Liver (tissue), 9 donors: Measurements from ENCODE around the gene HID1. TPM values are rescaled to one million over a fixed set of nuclear protein-coding genes. Genes with fewer than 3 reads are reported as not detected.

Source experiments
- DNase-seq: peaks from one replicate; pipeline ENCODE4 v3.0.0-alpha.2; 2017; ENCODE audit warnings: low spot score
- H3K27ac ChIP-seq, 2 donors: one replicate each; pipeline ENCODE4 v1.7.0; 2013; ENCODE audit warnings: inconsistent platforms in 2 of 2, low read length in 2 of 2, control low read depth in 1 of 2, low read depth in 1 of 2, mild to moderate bottlenecking in 1 of 2
- H3K27me3 ChIP-seq, 4 donors: one replicate each; pipeline versions ENCODE4 v1.6.1 to v1.7.0; 2013; ENCODE audit warnings: low read length in 3 of 4, inconsistent platforms in 1 of 4, mild to moderate bottlenecking in 1 of 4, moderate library complexity in 1 of 4; ENCODE audit not compliant: control insufficient read depth in 4 of 4, insufficient read depth in 4 of 4
- H3K36me3 ChIP-seq, 4 donors: one replicate each; pipeline versions ENCODE4 v1.6.1 to v1.7.0; 2013; ENCODE audit warnings: low read length in 3 of 4, mild to moderate bottlenecking in 3 of 4, low read depth in 1 of 4, moderate library complexity in 1 of 4; ENCODE audit not compliant: control insufficient read depth in 4 of 4, insufficient read depth in 3 of 4
- H3K4me1 ChIP-seq, 4 donors: one replicate each; pipeline versions ENCODE4 v1.6.1 to v1.7.0; 2013; ENCODE audit warnings: low read length in 3 of 4, mild to moderate bottlenecking in 3 of 4, moderate library complexity in 1 of 4; ENCODE audit not compliant: control insufficient read depth in 4 of 4, insufficient read depth in 4 of 4
- H3K4me3 ChIP-seq, 3 donors: one replicate each; pipeline versions ENCODE4 v1.6.1 to v1.7.0; 2013; ENCODE audit warnings: low read length in 3 of 3, control low read depth in 1 of 3, low read depth in 1 of 3, mild to moderate bottlenecking in 1 of 3
- H3K9ac ChIP-seq, 2 donors: one replicate each; pipeline ENCODE4 v1.7.0; 2013; ENCODE audit warnings: low read length in 2 of 2, mild to moderate bottlenecking in 2 of 2, moderate library complexity in 2 of 2, control low read depth in 1 of 2, low read depth in 1 of 2
- H3K9me3 ChIP-seq, 4 donors: one replicate each; pipeline versions ENCODE4 v1.6.1 to v1.7.0; 2013; ENCODE audit warnings: low read length in 3 of 4; ENCODE audit not compliant: control insufficient read depth in 4 of 4
- CTCF ChIP-seq: fragments of 150-350 bp; IDR thresholded peaks from 2 replicates; pipeline ENCODE4 v1.5.1; 2017; ENCODE audit warnings: improper control_type of control experiment, low read depth, low read length; ENCODE audit not compliant: missing input control
- EGR1 ChIP-seq, 2 donors: IDR thresholded peaks; 2 replicates each; pipeline ENCODE4 v1.6.1; 2016 to 2018; ENCODE audit warnings: antibody characterized with exemption in 2 of 2, low read depth in 2 of 2
- HNF4A ChIP-seq, 2 donors: conservative IDR thresholded peaks; 2 replicates each; pipeline ENCODE4 v1.6.1; 2016; ENCODE audit warnings: antibody characterized with exemption in 2 of 2, mild to moderate bottlenecking in 2 of 2
- HNF4G ChIP-seq: IDR thresholded peaks from 2 replicates; pipeline ENCODE4 v1.6.1; 2016; ENCODE audit warnings: antibody characterized with exemption
- JUND ChIP-seq, 2 donors: IDR thresholded peaks; 2 replicates each; pipeline ENCODE4 v1.6.1; 2016; ENCODE audit warnings: antibody characterized with exemption in 2 of 2
- NR2F2 ChIP-seq: IDR thresholded peaks from 2 replicates; pipeline ENCODE4 v1.6.1; 2016; ENCODE audit warnings: antibody characterized with exemption
- RAD21 ChIP-seq, 2 donors: IDR thresholded peaks; 2 replicates each; pipeline ENCODE4 v1.6.1; 2016; ENCODE audit warnings: antibody characterized with exemption in 2 of 2, mild to moderate bottlenecking in 2 of 2
- RXRA ChIP-seq, 2 donors: IDR thresholded peaks; 2 replicates each; pipeline ENCODE4 v1.6.1; 2017 to 2018; ENCODE audit warnings: antibody characterized with exemption in 2 of 2, mild to moderate bottlenecking in 1 of 2
- SP1 ChIP-seq: IDR thresholded peaks from 2 replicates; pipeline ENCODE4 v1.6.1; 2018; ENCODE audit warnings: antibody characterized with exemption, mild to moderate bottlenecking
- TAF1 ChIP-seq: conservative IDR thresholded peaks from 2 replicates; pipeline ENCODE4 v1.6.1; 2016; ENCODE audit warnings: antibody characterized with exemption, mild to moderate bottlenecking
- YY1 ChIP-seq: IDR thresholded peaks from 2 replicates; pipeline ENCODE4 v1.6.1; 2016; ENCODE audit warnings: antibody characterized with exemption, mild to moderate bottlenecking
- WGBS: extraction: QIAGEN DNeasy Blood & Tissue Kit; methylation state at CpG from one replicate; pipeline ENCODE4 v1.1.7; 2013; 5-methylcytosine and 5-hydroxymethylcytosine counted together
- polyA plus RNA-seq, 2 donors: library from polyadenylated mRNA; stranded (reverse) in 1 of 2; unstranded in 1 of 2; fragments of 200-250 nt in 1 of 2; fragments of >200 nt in 1 of 2; fragmentation: Nextera tagmentation in 1 of 2; extraction: Ambion mirVana in 1 of 2; gene quantifications; one replicate each; pipeline versions ENCODE4 v1.2.1 to v1.2.3, GENCODE V29; 2013 to 2015
- total RNA-seq, 2 donors: library from RNA; depleted of rRNA; stranded (reverse); fragments of >200 nt; gene quantifications; one replicate each; pipeline ENCODE4 v1.2.3, GENCODE V29; 2014
- TF ChIP-seq, protein P1 (sequence below): IDR thresholded peaks from 2 replicates; pipeline ENCODE4 v1.6.1; 2016; ENCODE audit warnings: antibody characterized with exemption, mild to moderate bottlenecking
- donor health status: healthy.
- donor health status: healthy.
- donor health status: healthy.
- donor health status: healthy.
- donor health status: healthy.

HID1 gene
- total and polyA plus RNA-seq, 4 donors, result 2.7 to 6.2 (median 3.7) TPM

DNA sequence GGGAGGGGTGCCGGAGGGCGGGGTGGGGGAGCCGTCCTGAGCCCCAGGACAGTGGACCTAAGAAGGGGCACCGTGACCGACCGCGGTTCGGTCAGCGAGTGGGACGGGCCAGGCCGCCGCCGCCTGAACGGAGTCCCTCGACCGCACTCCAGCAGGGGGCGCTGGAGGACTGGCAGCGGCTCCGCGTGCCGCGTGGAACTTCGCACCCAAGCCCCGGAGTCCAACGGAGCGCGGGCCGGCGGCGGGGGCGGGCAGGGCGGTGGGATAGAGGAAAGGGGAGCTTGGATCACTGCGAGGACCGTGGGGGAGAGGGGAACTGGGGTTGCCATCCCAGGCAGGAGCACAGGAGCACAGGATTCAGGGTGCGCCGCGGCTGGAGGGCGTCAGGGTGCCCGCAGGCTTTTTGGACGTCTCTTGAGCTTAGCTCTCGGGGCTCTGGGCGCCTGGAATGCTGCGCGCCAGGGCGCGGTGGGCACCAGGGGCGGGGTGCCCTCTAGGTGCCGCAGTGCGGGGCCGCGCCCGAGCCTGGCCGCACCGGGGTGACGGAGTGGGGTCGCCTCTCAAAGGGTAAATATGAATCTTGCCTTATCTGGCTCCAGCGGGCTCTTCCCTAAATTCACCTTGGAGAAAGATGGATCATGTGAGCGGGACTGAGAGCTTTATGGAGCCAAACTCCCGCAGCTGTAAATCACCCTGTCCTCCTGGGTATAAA lies 48.9 kb downstream of the HID1 start:
- TF ChIP-seq RAD21 (IDR thresholded peaks at IDR 0.05) (peak in 1 of 2 donors; percentile 74), EGR1 (IDR thresholded peaks at IDR 0.05; ENCODE audit: low read depth in 2 of 2) (no peak), CTCF (peak; percentile 61), HNF4A (conservative IDR thresholded peaks at IDR 0.05) (peak in 1 of 2 donors; percentile 54)
- WGBS, result 7% methylated on average over 59 of the region's 59 CpGs
- peaks cover 2 to 10% (median 5%) of the 10 kb centered on the region in 4 donors for H3K27me3 ChIP-seq

DNA sequence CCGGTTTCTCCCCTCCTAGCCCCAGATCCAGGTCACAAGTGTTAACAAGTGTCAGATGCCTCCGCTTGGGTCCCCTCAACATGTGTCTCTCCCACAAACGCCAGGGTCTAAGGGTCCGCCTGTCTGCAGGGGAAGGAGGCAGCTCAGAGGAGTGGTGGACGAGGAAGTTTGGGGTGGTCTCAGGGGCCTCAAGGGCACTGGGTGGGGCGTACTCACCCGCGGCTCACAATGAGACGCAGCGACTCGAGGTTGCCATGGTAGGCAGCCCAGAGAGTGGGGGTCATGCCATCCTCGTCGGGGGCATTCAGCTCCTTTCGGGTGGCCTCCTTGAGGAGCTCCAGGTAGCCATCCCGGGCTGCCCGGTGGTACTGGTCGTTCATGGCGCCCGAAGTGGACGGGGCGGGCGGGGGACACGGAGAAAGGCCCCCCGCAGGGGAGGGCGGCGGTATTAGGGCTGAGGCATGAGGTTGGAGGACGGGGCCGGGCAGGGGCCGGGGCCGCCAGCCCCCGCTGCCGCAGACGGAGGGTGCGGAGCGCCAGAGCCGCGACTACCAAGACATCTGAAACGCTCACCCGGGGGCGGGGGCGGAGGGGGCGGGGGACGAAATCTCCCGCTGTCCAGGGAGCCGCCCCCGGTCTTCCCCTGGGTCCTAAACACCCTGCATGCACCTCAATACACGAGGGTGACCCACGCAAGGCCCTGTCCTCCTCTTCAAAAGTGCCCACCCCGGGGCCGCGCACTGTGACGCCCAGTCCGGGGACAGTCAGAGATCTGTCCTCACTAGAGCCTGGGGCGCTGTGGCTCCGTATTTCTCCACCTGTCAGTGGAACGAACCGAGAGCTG lies 49.6 kb downstream of the HID1 start, which contains the start of gene USH1G:
TSS of gene USH1G (minus strand) at position 562 of the 844 bp plus-strand sequence. CDS start at position 380, 182 bp downstream.
- Histone ChIP-seq H3K27ac (no peak within 1 kb of the TSS), H3K4me3 (peak within 1 kb of the TSS in 1 of 3 donors; percentile 32), H3K9me3 (no peaks in the 10 kb centered on the region), H3K27me3 (peaks cover 2 to 10% (median 5%) of the 10 kb centered on the region in 4 donors), H3K36me3 (no peaks in the 10 kb centered on the region), H3K9ac (no peak within 1 kb of the TSS), H3K4me1 (peaks cover 2 to 8% (median 6%) of the 10 kb centered on the region in 4 donors)
- DNase-seq, result no peak
- TF ChIP-seq NR2F2 (no peak), HNF4G (no peak)
- WGBS, result 8% methylated on average over 57 of the region's 57 CpGs

More for the DNA sequence above, 48.9 kb downstream of the HID1 start:
- Histone ChIP-seq H3K4me3 (peak overlapping the region in 1 of 3 donors; percentile 32), H3K36me3 (no peaks in the 10 kb centered on the region), H3K9me3 (no peaks in the 10 kb centered on the region), H3K27ac (no peak overlapping the region), H3K4me1 (peaks cover 2 to 8% (median 6%) of the 10 kb centered on the region in 4 donors), H3K9ac (no peak overlapping the region)
- DNase-seq, result peak; percentile 80

DNA sequence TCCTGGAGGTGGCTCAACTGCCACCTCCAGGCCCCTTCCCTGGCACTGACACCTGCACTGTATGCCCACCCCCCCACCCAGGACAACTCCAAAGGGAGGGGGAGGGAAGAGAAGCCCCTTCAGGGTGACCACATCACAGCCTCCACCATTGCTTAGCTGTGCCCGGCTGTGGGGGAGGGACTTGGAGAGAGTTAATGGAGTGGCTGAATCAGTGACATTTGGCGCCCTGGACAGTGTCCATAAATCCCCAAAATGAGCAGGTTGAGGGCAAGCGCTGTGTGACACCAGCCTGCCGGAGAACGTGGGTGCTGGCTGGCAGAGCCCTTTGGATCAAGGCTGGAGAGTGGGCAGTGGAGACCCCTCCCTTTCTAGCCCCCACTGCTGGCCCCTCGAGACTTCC lies 50.4 kb downstream of the HID1 start:
- WGBS, result 59% methylated on average over 6 of the region's 6 CpGs
- Histone ChIP-seq H3K27me3 (peaks cover 2 to 10% (median 5%) of the 10 kb centered on the region in 4 donors), H3K4me3 (no peak overlapping the region)

More for the DNA sequence above, 50.4 kb downstream of the HID1 start:
- Histone ChIP-seq H3K27ac (no peak overlapping the region), H3K9me3 (no peaks in the 10 kb centered on the region), H3K9ac (no peak overlapping the region), H3K4me1 (peaks cover 2 to 8% (median 6%) of the 10 kb centered on the region in 4 donors), H3K36me3 (no peaks in the 10 kb centered on the region)
- DNase-seq, result no peak
- no peak for TF ChIP-seq NR2F2
- TF ChIP-seq TAF1, result no peak
- TF ChIP-seq, protein P1, sequence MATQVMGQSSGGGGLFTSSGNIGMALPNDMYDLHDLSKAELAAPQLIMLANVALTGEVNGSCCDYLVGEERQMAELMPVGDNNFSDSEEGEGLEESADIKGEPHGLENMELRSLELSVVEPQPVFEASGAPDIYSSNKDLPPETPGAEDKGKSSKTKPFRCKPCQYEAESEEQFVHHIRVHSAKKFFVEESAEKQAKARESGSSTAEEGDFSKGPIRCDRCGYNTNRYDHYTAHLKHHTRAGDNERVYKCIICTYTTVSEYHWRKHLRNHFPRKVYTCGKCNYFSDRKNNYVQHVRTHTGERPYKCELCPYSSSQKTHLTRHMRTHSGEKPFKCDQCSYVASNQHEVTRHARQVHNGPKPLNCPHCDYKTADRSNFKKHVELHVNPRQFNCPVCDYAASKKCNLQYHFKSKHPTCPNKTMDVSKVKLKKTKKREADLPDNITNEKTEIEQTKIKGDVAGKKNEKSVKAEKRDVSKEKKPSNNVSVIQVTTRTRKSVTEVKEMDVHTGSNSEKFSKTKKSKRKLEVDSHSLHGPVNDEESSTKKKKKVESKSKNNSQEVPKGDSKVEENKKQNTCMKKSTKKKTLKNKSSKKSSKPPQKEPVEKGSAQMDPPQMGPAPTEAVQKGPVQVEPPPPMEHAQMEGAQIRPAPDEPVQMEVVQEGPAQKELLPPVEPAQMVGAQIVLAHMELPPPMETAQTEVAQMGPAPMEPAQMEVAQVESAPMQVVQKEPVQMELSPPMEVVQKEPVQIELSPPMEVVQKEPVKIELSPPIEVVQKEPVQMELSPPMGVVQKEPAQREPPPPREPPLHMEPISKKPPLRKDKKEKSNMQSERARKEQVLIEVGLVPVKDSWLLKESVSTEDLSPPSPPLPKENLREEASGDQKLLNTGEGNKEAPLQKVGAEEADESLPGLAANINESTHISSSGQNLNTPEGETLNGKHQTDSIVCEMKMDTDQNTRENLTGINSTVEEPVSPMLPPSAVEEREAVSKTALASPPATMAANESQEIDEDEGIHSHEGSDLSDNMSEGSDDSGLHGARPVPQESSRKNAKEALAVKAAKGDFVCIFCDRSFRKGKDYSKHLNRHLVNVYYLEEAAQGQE, result no peak
- TF ChIP-seq JUND (IDR thresholded peaks at IDR 0.05), result no peak
- TF ChIP-seq CTCF, result no peak
- TF ChIP-seq HNF4A (conservative IDR thresholded peaks at IDR 0.05), result no peak
- no peak for TF ChIP-seq SP1
- no peak for TF ChIP-seq RAD21 (IDR thresholded peaks at IDR 0.05)
- TF ChIP-seq YY1, result no peak
- TF ChIP-seq EGR1 (IDR thresholded peaks at IDR 0.05; ENCODE audit: low read depth in 2 of 2), result no peak
- TF ChIP-seq RXRA (IDR thresholded peaks at IDR 0.05), result no peak
- no peak for TF ChIP-seq HNF4G
